GM21526 (cell line): ENCODE results near the gene GNG11.
"Not testable (repeated sequence)": the region's sequence is repeated elsewhere in the genome, so short reads cannot be mapped to it uniquely, and the experiment has no call there.

Experiments used
- ATAC-seq: cut with Tn5 transposase; IDR thresholded peaks from one replicate; pipeline ENCODE4 v1.9.1; 2021; ENCODE audit warnings: moderate library complexity; ENCODE audit not compliant: unreplicated experiment, low FRiP score

The GNG11 gene

GRCh38 chr7:93910076-93910994 lies 11.2 kb upstream of the GNG11 start:
- ATAC-seq: no peak

GRCh38 chr7:93911242-93911641 lies 10.3 kb upstream of the GNG11 start:
- ATAC-seq: not testable (repeated sequence)

GRCh38 chr7:93911661-93912060 lies 9.9 kb upstream of the GNG11 start:
- ATAC-seq: not testable (repeated sequence)

DNA sequence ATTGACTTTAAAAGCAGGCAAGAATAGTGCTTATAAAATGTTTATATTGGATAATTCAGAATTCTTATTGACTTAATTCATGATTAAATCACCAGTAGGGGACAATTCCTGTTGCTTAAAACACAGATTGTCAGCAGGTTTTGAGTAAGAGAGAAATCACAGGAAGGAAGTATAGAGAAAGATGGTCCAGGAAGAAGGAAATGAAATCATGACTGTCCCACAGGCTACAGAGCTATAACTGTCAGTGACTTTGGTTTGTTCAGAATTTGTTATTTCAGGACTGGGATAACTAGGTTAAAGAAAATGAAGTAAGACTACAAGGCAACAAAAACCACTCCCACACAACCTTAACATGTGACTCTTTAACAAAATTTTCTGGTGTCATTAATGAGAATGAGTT lies 8.3 kb upstream of the GNG11 start:
- no peak for ATAC-seq

- ATAC-seq: no peak
Observed at GRCh38 chr7:93914581-93915066, 6.9 kb upstream of the GNG11 start.

GRCh38 chr7:93915206-93915842 lies 6.2 kb upstream of the GNG11 start:
- ATAC-seq: not testable (repeated sequence)

- not testable (repeated sequence) for ATAC-seq
Observed at GRCh38 chr7:93915888-93916287, 5.6 kb upstream of the GNG11 start.

DNA sequence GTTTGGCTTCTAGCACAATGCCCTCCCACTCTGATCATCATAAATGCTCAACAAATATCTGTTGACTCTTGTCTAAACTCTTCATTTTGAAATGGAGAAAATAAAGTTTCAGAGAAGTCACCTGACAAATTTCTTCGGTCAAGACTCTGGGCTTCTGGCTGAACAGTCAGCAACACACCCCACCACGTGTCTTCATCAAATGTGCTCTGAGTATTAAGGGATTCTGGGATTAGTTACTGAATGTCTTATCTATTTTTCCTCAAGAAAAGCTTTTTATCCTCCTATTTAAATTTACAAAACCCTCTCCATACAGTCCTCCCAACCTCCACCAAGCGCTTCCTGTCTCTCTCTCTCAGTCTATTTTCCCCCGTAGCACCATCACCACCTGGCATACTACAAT lies 5.2 kb upstream of the GNG11 start:
- ATAC-seq: not testable (repeated sequence)

DNA sequence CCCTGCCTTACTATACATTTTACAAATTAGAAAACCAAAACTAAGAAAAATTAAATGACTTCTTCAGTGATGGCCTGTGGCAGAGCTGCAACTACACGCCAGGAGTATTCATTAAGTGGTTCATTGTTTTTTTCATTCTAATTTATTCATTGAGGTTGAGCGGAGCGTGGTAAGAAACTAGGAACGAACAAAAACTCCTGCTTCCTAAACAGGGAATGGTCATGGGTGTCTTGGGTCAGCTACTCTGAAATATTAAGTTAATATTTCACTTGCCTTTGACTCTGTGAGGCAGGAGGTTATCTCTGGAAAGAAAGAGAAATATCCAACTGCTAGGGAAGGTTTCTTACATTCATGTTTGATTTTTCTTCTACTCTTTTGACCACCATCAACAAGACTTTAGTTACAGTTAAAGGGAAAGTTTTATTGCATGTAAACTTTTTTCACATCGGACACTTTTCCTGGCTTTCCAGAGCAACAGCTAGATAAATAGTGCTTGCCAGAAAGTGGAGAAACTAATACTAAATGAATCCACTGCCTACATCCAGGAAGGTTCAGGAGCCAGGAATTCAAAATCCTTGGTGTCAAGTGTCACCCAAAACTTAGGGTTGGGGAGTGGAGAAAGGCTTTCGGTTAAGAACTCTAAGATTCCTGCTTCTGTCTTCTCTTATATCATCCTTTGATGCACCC lies 896 bp upstream of the GNG11 start:
- no peak for ATAC-seq

DNA sequence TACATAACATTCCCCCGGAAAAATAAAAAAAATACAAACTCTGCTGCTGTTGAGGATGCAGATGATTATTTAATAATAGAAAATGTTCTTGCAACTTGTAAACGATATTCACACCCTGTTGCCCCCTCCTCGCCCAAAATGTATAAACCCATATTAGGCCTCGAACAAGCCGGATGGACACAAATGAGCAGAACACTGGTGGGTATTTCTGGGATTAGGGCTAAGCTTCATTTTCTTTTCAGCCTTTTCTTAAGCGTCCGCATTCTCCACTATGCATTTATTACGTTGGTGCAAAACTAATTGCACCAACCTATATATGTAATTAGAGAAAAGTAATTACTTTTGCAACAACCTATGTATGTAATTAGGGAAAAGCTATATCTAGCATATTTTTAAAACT lies 349 bp upstream of the GNG11 start:
- no peak for ATAC-seq

GRCh38 chr7:93923296-93923695 lies 1.8 kb downstream of the GNG11 start:
- no peak for ATAC-seq

GRCh38 chr7:93923942-93924341 lies 2.4 kb downstream of the GNG11 start:
- ATAC-seq: no peak

DNA sequence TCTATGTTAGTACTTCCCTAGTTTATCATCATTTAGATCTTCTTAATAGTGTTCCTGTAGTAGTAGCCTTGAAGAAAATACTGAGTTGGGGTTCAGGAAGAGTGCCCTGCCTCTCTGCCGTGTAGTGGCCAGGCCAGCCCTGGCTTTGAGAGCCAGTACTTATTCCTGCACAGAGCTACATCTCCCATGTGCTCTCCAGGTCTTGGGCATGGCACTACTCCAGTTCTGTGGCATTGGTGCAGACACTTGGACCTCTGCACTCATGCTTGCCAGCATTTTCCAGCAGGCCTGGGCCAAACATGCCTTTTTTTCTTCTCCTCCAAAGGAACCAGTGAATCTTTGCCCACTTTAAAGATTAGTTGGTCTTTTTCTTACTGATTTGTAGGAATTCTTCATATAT lies 5.3 kb downstream of the GNG11 start:
- no peak for ATAC-seq

DNA sequence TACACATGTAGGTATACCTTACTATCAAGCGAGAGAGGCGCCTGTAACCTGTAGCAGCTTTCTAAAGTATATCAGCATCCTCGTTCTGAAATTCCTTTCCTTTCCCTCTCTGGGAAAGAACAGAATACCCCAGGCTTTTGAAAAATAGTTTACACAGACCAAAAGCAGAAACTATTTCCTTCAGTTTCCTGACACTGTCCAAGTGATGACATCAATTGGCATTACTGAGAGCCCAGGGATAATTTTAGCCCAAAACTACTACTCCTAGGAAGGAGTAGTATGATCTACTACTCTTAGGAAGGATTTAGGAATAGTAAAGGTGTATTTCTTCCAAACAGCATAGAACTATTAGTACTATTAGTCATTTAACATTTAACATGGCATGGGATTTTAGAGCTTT lies 6.0 kb downstream of the GNG11 start:
- no peak for ATAC-seq

DNA sequence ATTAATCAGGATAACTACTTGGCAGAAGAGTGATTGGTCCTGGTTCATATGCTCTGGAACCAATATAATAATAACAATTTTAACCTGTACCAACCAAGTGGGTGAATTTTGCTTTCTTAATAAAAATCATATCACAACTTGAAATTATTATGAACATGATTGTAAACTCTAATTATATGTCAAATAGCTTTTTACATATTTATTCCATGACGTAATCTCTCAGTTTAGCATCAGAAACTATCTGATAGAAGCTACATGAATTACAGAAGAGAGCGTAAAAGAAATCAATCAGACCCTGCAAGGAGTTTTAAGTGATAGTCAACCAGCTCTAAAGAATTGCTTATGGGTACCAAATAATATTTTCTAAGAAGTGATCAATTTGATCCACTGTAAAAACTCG lies 10.1 kb downstream of the GNG11 start:
- no peak for ATAC-seq

DNA sequence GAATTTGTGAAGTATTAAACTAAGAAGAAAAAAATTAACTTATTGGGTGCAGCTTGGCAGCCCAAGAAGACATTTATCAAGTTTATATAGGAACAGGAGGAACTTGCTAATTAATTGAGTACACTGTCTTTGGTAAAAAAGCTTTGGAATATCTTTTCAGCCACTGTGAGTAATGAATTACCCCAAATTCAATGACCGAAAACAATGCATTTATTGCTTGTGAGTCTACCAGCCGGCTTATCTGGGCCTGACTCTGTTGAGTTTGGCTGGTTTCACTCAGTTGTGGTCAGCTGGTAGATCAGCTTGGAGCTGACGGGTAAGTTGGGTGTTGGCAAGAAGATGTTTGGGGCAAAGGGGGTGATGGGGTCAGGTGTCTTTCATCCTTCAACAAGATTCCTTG lies 11.6 kb downstream of the GNG11 start:
- ATAC-seq: no peak

- ATAC-seq: no peak
Observed at GRCh38 chr7:93935102-93935501, 13.6 kb downstream of the GNG11 start.

- no peak for ATAC-seq
Observed at GRCh38 chr7:93937818-93938217, 16.3 kb downstream of the GNG11 start.

DNA sequence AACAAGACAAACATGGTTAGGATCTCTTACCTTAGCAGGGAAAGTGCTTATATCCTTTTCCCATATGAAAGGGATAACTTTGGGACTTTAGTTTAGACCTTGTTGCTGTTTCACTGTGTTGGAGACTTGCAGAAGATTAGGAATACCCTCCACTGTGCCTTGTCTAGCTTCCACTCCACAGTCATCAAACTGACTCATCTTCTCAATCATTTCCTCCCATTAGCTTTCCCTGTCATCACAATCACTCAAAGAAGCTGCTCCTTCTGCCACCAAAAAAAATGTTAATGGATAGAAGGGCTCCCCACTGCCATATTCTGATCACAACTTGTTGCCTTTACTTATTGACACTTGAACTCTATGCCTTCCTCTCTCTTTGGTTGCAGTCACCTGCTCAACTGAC lies 16.8 kb downstream of the GNG11 start:
- ATAC-seq: no peak

DNA sequence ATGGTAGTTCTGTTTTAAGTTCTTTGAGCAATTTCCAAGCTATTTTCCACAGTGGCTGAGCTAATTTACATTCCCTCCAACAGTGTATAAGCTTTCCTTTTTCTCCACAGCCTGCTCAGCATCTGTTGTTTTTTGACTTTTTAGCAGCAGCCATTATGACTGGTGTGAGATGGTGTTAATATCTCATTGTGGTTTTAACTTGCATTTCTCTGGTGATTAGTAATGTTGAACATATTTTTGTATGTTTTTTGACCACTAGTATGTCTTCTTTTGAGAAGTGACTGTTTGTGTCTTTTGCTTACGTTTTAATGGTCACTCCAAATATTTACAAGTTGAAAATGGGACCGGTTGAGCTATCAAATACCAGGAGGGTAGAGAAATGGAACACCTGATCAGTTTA lies 20.4 kb downstream of the GNG11 start:
- ATAC-seq: no peak

- no peak for ATAC-seq
Observed at GRCh38 chr7:93943816-93944540, 22.4 kb downstream of the GNG11 start.
